Calu3 (cell line): ENCODE measurements around the gene VWA2. TPM values are rescaled to one million over a fixed set of nuclear protein-coding genes. Genes with fewer than 3 reads are reported as not detected.

Experiments
- BruUV-seq: library from RNA; stranded (reverse); fragments of 400-500 nt; replicated peaks from 2 replicates; lab custom pipeline; 2021; lab: Mats Ljungman, UMichigan
- CTCF ChIA-PET: fragments of 300-600 bp; sonication (Branson Sonifier 250); formaldehyde crosslinking; loops from one replicate; lab custom pipeline; 2022; ENCODE audit warnings: antibody characterized with exemption; lab: Charles Lee
- DNase-seq: peaks from one replicate; pipeline ENCODE4 v3.0.0; 2022
- H3K27ac Mint-ChIP-seq: one replicate; pipeline ENCODE4 v1.8.0; 2022; ENCODE audit warnings: mixed read lengths; ENCODE audit not compliant: unreplicated experiment
- H3K27me3 Mint-ChIP-seq: one replicate; pipeline ENCODE4 v1.8.0; 2022; ENCODE audit warnings: mixed read lengths; ENCODE audit not compliant: unreplicated experiment
- H3K36me3 Mint-ChIP-seq: one replicate; pipeline ENCODE4 v1.8.0; 2022; ENCODE audit warnings: mild to moderate bottlenecking, moderate library complexity, mixed read lengths; ENCODE audit not compliant: insufficient read depth, unreplicated experiment
- H3K4me1 Mint-ChIP-seq: one replicate; pipeline ENCODE4 v1.8.0; 2022; ENCODE audit warnings: mild to moderate bottlenecking, low read depth, mixed read lengths; ENCODE audit not compliant: unreplicated experiment
- H3K4me3 Mint-ChIP-seq: one replicate; pipeline ENCODE4 v1.8.0; 2022; ENCODE audit warnings: mild to moderate bottlenecking, low read depth, moderate library complexity, mixed read lengths; ENCODE audit not compliant: unreplicated experiment
- H3K9me3 Mint-ChIP-seq: one replicate; pipeline ENCODE4 v1.8.0; 2022; ENCODE audit warnings: low read depth, mixed read lengths; ENCODE audit not compliant: unreplicated experiment
- intact Hi-C: fragments of 100-400 bp; cut with micrococcal nuclease; formaldehyde crosslinking; loops from one replicate; pipeline ENCODE4 v1.10.0; 2022; ENCODE audit not compliant: unreplicated experiment
- total RNA-seq: library from RNA; stranded (reverse); gene quantifications from 2 replicates; pipeline ENCODE4 v1.2.3, GENCODE V29; 2022
- TF ChIP-seq, protein P1 (sequence below): fragments of 200-600 bp; IDR thresholded peaks from one replicate; pipeline ENCODE4 v1.8.0; 2022; ENCODE audit warnings: antibody characterized with exemption; ENCODE audit not compliant: unreplicated experiment

Gene VWA2
- total RNA-seq, 1 experiment from 2014 or later = 4.2 TPM

DNA sequence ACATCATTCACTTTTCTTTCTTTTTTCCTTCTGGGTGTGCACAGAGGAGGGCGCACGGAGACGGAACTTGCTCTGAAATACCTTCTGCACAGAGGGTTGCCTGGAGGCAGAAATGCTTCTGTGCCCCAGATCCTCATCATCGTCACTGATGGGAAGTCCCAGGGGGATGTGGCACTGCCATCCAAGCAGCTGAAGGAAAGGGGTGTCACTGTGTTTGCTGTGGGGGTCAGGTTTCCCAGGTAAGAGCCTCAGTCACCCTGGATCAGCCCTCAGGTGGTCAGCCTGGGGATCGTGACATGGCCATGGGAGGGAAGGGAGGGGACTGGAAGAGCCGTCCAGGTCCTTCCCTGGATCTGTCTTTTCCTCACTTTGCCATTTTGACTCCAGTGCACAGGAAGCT is 33.6 kb downstream of the VWA2 start:
- intact Hi-C loops = no loop called here
- Mint-ChIP-seq H3K27me3 (no peaks in the 10 kb centered on the region), H3K36me3 (no peaks in the 10 kb centered on the region), H3K4me3 (no peak overlapping the region), H3K9me3 (no peaks in the 10 kb centered on the region), H3K27ac (no peak overlapping the region), H3K4me1 (peaks cover 13% of the 10 kb centered on the region)
- no TSS peak for BruUV-seq
- TF ChIP-seq, protein P1, sequence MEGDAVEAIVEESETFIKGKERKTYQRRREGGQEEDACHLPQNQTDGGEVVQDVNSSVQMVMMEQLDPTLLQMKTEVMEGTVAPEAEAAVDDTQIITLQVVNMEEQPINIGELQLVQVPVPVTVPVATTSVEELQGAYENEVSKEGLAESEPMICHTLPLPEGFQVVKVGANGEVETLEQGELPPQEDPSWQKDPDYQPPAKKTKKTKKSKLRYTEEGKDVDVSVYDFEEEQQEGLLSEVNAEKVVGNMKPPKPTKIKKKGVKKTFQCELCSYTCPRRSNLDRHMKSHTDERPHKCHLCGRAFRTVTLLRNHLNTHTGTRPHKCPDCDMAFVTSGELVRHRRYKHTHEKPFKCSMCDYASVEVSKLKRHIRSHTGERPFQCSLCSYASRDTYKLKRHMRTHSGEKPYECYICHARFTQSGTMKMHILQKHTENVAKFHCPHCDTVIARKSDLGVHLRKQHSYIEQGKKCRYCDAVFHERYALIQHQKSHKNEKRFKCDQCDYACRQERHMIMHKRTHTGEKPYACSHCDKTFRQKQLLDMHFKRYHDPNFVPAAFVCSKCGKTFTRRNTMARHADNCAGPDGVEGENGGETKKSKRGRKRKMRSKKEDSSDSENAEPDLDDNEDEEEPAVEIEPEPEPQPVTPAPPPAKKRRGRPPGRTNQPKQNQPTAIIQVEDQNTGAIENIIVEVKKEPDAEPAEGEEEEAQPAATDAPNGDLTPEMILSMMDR = no peak
- CTCF ChIA-PET = no interaction called here
- no peak for DNase-seq

DNA sequence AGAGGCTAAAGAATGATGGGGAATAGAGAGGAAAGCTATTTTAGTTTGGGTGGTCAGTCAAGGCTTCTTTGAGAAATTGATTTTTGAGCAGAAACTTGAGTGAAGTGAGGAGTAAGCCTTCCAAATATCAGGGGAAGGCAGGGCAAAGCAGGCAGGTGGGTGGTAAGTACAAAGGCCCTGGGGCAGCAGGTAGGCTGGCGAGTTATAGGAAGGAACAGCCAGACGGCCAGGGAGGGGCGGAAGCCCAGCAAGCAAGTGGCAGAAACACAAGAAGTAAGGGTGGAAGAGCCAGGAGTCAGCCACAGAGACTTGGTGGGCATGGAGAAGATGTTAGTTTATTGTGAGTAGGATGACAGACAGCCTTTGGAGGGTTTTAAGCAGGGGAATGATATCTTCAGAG is 34.9 kb downstream of the VWA2 start:
- Mint-ChIP-seq H3K27ac (no peak overlapping the region), H3K4me3 (no peak overlapping the region), H3K36me3 (no peaks in the 10 kb centered on the region), H3K9me3 (no peaks in the 10 kb centered on the region), H3K27me3 (no peaks in the 10 kb centered on the region), H3K4me1 (peaks cover 13% of the 10 kb centered on the region)
- no TSS peak for BruUV-seq
- no peak for DNase-seq
- TF ChIP-seq, protein P1 = no peak
- CTCF ChIA-PET = no interaction called here
- intact Hi-C loops = no loop called here

DNA sequence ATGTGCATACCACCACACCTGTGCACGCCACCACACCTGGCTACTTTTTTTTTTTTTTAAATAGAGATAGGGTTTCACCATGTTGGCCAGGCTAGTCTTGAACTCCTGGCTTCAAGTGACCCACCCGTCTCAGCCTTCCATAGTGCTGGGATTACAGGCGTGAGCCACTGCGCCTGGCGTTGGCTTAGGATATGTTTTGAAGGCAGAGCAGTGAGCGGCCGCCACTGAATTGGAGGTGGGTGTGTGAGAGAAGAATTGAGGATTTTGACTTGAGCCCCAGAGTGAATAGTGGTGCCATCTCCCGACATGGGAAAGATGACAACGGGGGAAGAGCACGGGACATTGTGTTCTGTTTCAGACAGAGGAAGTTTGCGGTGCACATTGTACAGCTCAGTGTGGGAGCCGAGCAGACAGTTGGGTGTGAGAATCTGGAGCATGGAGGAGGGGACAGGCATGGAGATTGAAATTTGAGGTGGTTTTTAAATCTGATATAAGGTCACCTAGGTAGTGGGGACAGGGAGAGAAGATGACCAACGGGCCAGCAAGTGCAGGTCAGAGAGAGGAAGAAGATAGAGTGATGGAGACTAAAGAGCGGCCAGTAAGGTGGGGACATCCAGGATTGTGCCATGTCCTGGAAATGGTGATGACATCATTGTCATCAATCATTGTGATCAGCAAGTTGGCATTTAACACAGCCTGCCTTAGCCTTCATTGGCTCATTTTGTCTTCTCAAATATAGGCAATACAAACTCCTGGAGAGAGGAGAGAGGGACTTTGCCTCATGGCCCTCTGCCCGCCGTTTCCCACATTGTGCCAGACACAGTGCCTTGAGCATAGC is 35.8 kb downstream of the VWA2 start:
- Mint-ChIP-seq H3K4me1 (peaks cover 13% of the 10 kb centered on the region), H3K27ac (no peak overlapping the region), H3K9me3 (no peaks in the 10 kb centered on the region), H3K4me3 (no peak overlapping the region), H3K27me3 (no peaks in the 10 kb centered on the region), H3K36me3 (no peaks in the 10 kb centered on the region)
- CTCF ChIA-PET = no interaction called here
- TF ChIP-seq, protein P1 = no peak
- intact Hi-C loops = no loop called here
- BruUV-seq = no TSS peak
- no peak for DNase-seq

DNA sequence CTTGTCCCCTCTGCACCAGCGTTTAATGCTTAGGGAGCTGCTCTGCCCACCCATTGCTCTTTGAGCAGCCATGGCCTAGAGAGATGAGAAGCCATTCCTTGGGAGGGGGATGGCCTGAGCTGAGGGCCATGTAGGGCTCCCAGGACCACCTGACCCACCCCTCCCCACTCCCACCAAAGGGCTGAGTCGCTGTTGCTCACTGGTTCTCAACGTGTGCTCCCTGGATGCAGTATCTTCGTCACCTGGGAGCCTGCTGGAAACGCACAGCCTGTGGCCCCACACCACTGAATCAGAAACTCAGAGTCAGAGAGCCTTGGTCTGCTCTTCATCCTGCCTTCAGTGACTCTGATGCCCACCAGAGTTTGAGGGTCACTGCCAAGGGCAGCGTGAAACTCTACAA is 37.0 kb downstream of the VWA2 start:
- CTCF ChIA-PET = interaction anchor here (0.6 kb wide), 1 partner anchor 248 kb away, joined by 3 read pairs; no protein-coding TSS in a partner anchor
- intact Hi-C loops = no loop called here
- TF ChIP-seq, protein P1 = no peak
- no peak overlapping the region for H3K27ac Mint-ChIP-seq
- no peaks in the 10 kb centered on the region for H3K27me3 Mint-ChIP-seq
- no peak for DNase-seq
- H3K4me3 Mint-ChIP-seq = no peak overlapping the region
- H3K4me1 Mint-ChIP-seq = peaks cover 7% of the 10 kb centered on the region
- H3K9me3 Mint-ChIP-seq = no peaks in the 10 kb centered on the region
- no TSS peak for BruUV-seq
- no peaks in the 10 kb centered on the region for H3K36me3 Mint-ChIP-seq
